Measurements from ENCODE around the gene NEURL1.

The NEURL1 gene

DNA sequence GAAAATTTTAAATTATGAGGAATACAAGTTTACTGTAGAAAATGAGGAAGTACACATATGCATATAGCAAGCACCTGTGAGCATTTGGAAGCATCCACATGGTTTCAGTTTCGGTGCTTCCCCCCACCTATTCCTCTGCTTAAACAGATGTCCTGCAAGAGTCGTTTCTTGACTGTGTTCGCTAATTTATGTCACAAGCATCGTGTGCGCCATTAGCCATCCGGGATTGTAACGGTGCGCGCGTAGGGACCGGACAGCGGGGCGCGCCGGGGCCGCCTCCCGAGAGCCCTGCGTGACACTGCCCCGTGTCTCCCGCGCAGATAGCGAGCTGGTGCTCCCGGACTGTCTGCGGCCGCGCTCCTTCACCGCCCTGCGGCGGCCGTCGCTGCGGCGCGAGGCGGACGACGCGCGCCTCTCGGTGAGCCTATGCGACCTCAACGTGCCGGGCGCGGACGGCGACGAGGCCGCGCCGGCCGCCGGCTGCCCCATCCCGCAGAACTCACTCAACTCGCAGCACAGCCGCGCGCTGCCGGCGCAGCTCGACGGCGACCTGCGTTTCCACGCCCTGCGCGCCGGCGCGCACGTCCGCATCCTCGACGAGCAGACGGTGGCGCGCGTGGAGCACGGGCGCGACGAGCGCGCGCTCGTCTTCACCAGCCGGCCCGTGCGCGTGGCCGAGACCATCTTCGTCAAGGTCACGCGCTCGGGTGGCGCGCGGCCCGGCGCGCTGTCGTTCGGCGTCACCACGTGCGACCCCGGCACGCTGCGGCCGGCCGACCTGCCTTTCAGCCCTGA is 90.9 kb downstream of the NEURL1 start:
- peak; percentile 42 to 45 for DNase-seq (ENCODE audit: low read depth in 2 of 2)

- no peak for DNase-seq (ENCODE audit: low read depth in 2 of 2)
Observed at GRCh38 chr10:103585011-103585405, 91.5 kb downstream of the NEURL1 start.

DNA sequence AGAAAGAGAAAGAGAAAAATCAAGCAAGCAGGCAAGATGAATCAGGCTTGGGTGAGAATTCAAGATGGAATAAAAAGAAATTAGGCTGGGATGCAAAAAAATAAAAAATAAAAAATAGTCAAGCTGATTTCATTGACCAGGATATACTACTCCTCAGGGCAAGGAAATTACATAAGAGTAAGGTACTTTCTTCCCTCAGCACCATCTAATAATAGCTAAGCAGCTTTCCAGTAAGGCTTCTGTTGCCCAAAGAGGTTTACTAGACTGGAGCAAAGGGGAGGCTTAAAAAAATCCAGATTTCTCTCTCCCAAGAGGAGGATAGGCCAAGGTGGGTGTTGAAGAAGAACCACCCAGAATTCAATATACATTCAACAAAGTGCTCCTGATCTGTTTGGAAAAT is 93.6 kb downstream of the NEURL1 start:
- DNase-seq (ENCODE audit: low read depth in 2 of 2): no peak

- no peak for DNase-seq (ENCODE audit: low read depth in 2 of 2)
Observed at GRCh38 chr10:103589074-103589630, 95.6 kb downstream of the NEURL1 start.

DNA sequence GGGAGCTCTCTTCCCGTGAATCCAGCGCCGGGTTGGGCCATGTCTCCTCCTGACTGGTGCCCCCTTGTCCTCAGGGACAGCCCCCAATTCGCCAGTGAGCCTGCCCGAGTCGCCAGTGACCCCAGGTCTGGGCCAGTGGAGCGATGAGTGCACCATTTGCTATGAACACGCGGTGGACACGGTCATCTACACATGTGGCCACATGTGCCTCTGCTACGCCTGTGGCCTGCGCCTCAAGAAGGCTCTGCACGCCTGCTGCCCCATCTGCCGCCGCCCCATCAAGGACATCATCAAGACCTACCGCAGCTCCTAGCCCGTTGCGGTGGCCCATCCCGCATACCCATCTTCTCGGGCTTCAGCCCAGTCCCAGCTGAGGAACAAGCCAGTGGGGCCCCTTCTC is 96.6 kb downstream of the NEURL1 start:
- no peak for DNase-seq (ENCODE audit: low read depth in 2 of 2)

DNA sequence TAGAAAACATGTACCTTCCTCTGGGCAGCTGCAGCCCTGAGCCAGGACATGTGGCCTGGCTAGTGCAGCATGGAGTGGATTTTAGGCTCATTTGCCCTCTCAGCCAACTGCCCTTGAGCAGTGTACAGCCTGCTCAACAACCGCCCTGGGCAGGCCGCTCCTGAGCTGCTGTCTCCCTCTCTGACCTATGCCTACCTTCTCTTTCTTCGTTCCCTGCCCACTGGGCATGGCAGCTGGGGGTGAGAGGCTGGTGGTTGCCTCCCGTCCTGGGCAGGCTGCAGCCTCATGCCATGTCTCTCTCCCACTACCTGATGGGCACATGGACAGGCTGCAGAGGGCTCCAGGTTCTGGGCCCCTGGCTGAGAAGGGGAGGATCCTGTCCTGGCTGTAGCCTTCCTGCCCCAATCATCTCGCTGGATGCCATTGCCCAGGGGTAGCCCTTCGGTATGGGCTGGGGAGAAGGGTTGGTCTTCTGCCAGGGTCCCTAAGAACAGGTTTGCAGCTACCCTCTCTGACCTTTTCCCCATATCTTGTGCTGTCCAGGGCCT is 97.3 kb downstream of the NEURL1 start:
- DNase-seq (ENCODE audit: low read depth in 2 of 2): no peak

DNA sequence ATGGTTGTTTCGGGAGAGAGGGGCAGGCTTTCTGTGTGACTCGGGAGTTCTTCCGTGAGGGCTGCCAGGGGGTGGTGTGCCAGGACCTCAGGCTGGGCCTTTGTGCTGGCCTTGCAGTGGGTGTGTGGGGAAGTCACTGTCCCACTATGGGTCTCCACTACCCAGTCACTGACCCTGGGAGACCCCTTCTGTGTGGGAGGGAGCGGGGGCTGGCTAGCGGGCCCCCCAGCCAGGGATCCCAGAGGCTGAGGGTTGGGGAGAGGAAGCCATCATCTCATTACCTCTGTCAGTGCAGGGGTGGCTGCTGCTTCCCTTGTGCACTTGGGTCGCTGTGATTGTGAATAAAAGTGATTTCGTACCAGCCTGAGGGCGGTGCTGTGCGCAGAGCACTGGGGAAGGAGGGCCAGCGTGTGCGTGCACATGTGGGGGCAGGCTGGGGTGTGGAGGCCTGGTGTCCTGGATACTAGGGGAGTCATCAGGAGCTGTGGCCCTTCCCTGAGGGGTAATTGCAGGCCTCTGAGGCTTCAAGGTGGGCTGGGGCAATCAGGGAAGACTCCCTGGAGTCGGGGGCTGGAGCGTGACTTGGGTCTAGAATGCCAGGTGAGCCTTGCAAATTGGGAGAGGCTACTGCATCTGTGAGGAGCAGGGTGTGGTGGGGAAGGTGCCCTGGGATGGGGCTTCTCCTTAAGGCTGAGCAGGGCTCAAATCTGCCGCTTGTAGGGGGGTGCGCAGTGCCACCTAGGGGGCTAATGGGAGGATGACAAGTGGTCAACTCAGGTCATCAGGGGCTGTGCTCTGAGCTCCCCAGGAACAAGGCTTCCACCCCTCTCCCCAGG is 98.9 kb downstream of the NEURL1 start:
- peak in 1 of 2 donors; percentile 21 for DNase-seq (ENCODE audit: low read depth in 2 of 2)

DNA sequence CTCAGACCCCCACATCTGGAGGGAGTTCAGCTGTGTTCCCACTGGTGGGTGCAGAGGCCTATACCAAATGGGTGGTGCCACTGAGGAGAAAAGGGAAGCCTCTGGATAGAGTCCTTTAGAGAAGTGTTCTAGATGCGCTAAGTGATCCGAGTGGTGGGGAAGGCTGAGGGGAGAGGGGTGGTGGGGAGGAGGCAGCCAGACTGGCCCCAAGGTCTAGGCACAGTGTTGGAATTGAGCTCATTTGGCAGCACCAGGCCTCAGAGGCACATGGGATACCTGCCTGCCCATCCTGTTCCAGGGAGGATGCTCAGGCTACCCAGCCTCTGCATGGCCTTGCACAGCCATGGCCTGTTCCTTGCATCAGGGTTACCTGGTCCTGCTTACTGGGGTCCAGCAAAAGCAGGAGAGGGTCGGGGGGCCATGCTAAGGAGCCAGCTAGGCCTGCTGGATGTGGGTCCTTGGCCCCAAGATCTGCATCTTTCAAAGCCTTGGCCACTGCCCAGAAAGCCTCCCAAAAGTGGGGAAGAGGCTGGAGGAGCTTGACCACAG is 99.6 kb downstream of the NEURL1 start:
- DNase-seq (ENCODE audit: low read depth in 2 of 2): no peak

DNA sequence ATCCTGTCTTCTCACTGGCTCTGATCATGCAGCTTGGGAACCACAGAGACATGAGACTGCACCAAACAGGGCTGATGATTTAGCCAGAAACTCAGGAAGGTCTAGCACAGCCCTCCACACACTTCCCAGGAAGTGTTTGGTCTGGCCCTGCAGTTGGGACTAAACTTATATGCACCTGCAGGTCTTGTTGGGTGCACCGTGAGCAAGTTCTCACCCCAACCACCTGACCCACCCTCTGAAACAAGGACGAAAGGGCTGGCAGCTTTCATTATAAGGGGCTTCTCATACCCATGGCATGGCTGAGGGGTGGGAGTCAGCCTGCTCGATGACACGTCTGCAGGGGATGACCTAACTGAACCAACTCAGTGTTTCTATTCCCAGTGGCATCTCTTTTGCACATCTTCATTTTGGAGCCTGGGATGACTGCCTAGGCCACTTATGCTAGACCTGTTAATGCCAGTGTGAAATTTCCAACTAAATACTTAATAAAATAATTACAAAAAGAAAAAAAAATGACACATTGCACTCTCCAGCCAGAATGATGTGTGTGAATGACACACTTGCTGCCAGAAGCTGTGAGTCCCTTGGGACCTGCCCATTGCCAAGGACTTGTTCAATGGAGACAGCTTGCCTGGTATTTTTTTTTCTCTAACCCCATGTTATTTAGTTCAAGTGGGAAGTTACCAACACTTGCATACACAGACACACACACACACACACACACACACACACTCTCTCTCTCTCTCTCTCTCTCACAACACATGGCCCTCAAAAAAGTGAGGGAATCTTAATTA is 102.6 kb downstream of the NEURL1 start:
- DNase-seq (ENCODE audit: low read depth in 2 of 2): no peak

- DNase-seq (ENCODE audit: low read depth in 2 of 2): no peak
Observed at GRCh38 chr10:103597003-103597402, 103.5 kb downstream of the NEURL1 start.

DNA sequence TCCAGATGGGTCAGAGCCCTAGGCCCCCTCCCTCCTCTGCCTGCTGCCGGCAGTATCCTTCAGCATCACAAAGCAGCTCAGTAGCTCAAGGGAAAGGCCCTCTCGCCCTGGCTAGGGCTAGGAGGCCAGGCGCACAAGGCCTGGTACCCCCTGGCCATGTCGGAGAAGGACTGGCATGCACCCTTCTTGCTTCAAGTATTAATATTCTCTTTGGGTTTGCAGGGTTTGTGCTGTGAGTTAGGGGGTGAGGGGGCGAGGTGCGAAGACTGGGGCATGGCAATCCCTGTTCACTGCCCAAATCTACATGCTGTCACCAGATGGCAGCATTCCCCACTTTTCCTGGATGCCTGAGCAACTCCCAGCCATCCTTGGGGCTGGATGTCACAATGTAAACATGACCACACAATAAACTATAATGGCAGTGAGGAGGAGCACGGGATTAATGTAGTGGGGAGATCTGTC is 105.2 kb downstream of the NEURL1 start:
- no peak for DNase-seq (ENCODE audit: low read depth in 2 of 2)

- DNase-seq (ENCODE audit: low read depth in 2 of 2): no peak
Observed at GRCh38 chr10:103599211-103599610, 105.7 kb downstream of the NEURL1 start.

DNA sequence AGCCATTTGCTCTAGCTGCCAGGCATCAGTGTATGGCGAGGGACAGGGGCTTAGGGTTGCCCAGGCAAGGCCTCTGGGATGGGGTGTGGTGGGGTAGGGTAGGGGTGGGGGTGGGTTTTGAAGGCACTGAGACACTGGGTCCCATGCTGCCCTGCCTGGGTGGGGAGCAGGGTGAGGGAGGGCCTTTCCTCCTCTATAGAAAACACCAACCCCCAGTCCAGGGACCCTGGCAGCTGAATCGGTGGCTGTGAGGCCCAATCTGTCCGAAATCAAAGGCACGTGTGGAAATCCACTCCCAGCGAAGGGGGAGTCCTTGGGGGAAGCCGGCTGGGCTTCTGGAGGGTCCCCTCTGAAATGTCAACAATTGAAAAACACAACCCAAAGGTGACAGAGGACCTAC is 106.4 kb downstream of the NEURL1 start:
- DNase-seq (ENCODE audit: low read depth in 2 of 2): no peak

GRCh38 chr10:103600325-103600724 is 106.8 kb downstream of the NEURL1 start:
- no peak for DNase-seq (ENCODE audit: low read depth in 2 of 2)

DNA sequence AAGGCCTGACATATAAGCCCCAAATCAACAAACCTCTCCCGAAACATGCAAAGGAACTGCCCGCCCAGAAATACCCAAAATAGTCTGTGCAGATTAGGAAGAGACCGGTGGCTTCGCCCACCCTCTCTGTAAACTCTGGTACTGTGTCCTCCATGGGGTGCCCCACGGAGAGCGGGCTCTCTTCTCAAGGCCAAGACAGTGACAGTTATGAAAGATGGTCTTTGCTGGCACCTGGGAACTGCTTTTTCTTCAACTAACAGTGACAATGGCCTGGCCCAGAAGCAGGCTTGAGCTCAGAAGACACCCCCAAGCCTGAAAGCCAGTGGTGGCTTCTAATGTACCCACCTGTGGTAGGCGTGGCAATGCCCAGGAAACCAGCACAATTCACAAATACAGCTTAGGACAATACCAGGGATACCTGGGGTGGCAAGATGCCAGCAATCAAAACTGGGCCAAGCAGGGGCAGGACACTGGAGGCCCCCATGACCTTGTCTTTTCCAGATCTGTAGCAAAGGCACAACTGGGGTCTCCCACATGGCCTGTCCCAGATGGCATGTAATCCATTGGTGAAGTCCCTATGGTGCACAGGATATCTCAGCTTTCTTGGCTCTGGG is 107.6 kb downstream of the NEURL1 start:
- no peak for DNase-seq (ENCODE audit: low read depth in 2 of 2)

DNA sequence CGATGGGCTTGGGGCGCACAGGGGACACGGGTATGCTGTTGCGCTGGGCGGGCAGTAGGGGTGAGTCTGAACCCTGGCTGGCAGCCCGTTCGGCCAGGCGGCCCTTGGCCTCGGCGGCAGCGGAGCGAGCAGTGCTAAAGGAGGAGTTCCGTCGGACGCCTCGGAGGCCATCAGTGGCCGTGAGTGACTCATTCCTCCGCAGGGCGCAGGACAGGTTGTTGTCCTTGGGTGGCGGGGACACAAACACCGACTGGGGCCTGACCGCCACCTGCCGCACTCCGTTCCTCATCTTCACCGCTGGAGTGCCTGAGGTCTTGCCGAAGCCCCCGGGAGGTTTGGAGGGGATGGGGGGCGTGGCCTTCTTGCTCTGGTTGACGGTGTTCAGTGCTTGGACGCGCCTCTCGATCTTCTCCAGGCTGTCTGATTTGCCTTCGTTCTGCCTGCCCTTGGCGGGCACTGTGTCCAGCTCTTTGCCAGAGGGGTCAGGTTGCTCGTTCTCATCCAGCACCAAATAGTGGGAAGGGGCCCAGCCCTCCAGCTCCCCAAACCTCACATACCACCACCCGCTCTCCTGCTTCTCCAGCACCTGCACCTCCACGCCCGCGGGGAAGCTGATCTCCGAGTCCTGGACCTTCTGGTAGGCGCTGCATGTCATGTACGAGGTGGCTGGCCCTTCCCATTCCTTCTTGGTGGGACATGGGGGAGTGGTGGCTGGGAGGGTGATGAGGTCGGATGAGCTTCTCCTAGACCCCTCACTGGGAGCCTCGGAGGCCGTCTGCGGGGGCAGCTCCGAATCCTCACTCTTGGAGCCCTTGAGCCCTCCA is 108.7 kb downstream of the NEURL1 start:
- DNase-seq (ENCODE audit: low read depth in 2 of 2): no peak

DNA sequence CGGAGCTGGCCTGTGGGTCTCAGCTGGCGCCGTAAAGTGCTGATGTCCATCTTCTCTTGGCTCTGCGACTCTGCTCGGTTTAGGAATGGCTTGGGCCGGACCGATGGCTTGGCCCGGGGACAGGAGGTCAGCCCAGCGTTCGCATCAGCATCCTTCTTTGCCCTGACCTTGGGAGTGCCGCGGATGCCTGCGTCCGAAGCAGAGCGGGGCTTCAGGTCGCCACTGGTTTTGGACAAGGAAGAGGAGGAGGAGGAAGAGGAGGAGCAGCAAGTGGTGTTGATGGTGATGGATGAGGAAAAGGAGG is 109.3 kb downstream of the NEURL1 start:
- DNase-seq (ENCODE audit: low read depth in 2 of 2): no peak

- no peak for DNase-seq (ENCODE audit: low read depth in 2 of 2)
Observed at GRCh38 chr10:103603382-103603781, 109.9 kb downstream of the NEURL1 start.

- DNase-seq (ENCODE audit: low read depth in 2 of 2): no peak
Observed at GRCh38 chr10:103605359-103606096, 112.0 kb downstream of the NEURL1 start.

All from stimulated activated CD8-positive, alpha-beta memory T cell treated with anti-CD3 and anti-CD28 coated beads, Interleukin-15, amount 100 ng/mL, for 48 hours (primary cell).